ENCODE data around the gene NTM. TPM values are rescaled to one million over a fixed set of nuclear protein-coding genes. Genes with fewer than 3 reads are reported as not detected.

The NTM gene
- total RNA-seq, 1 donor = 52.2 TPM

DNA sequence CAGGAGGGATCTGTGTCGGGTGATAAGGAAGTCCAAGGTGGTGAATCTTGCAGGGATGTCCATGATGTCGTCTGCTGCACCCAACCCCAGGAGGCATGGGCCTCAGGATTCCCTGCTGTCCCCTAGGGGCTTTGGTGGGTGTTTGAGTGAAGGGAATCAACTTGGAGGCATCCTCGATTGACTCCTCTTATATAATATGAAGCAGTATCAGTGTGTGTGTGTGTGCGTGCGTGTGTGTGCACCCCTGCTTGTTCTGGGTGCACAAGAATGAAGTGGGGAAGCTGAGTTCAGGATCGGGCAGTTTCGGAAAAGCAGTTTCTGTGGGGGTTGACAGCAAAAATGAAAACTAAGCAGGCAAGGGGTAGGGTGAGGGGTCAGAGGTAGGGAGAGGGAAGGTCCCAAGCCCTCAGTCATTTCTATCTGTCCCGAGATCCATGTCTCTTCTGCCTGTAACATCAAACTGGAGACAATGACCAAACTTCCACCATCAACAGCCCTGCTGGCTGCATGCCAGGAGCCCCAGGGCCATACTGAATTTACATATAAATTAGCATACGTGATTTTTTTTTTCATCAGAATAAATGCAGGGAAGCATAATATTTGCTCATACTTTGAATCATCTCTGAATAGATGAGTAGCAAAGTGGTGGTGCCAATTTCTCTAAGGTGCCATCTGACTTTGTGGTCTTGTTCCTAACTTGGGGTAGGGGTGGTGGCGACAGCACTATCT, 2.0 kb downstream of the NTM start:
- H3K4me3 ChIP-seq (ENCODE audit: low read depth, low read length) = no peak overlapping the region
- DNase-seq (ENCODE audit: low read depth) = no peak
- TF ChIP-seq, protein P1, sequence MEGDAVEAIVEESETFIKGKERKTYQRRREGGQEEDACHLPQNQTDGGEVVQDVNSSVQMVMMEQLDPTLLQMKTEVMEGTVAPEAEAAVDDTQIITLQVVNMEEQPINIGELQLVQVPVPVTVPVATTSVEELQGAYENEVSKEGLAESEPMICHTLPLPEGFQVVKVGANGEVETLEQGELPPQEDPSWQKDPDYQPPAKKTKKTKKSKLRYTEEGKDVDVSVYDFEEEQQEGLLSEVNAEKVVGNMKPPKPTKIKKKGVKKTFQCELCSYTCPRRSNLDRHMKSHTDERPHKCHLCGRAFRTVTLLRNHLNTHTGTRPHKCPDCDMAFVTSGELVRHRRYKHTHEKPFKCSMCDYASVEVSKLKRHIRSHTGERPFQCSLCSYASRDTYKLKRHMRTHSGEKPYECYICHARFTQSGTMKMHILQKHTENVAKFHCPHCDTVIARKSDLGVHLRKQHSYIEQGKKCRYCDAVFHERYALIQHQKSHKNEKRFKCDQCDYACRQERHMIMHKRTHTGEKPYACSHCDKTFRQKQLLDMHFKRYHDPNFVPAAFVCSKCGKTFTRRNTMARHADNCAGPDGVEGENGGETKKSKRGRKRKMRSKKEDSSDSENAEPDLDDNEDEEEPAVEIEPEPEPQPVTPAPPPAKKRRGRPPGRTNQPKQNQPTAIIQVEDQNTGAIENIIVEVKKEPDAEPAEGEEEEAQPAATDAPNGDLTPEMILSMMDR (IDR thresholded peaks at IDR 0.05; ENCODE audit: insufficient read depth, low read length) = no peak

DNA sequence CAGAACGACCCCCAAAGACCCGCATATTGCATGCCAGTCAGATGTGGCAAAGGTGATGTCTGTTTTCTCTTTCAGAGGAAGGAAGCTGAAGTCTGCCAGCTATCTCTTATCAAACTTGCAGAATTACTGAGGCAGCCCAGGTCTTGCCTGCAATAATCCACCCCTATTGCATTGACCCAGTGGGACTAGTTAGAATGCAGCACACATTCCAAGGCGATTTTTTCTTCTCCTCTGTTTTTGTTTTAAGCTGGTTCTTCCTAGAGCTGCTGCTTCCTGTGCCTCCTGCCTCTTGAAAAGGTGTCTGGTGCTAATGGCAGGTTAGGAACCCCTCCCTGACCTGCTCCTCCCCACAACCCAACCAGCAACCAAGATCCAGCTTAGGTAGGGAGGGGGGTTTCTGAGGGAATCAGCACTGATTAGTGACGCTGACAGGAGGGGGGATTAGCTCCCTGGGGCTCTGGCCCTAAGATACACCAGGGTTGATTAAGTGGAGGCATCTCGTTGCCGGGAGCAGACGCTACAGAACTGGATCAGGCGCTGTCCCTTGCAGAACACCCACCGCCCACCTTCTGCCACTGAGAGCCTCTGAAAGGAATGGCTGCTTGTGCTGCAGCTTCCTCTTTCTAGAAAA, 2.8 kb downstream of the NTM start:
- no peak for DNase-seq (ENCODE audit: low read depth)
- no peak overlapping the region for H3K4me3 ChIP-seq (ENCODE audit: low read depth, low read length)
- TF ChIP-seq, protein P1 (IDR thresholded peaks at IDR 0.05; ENCODE audit: insufficient read depth, low read length) = no peak

DNA sequence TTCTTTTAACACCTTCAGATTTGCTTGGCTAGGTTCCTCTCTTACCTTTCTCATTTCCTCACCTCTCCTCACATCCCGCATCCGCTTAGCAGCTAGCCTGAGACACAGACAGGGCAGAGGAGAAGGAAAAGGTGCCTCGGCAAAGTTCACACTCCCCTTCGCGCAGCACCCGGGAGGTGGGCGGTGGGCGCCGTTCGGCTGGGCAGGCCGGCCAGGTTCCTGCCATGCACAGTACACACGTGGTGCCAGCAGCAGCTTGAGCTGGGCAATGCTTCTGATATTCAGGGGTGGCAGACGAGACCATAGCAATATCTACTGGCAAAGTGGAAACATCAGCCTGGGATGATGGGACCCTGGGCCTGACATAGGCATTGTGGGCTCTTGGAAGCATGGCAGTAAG, 3.3 kb downstream of the NTM start:
- DNase-seq (ENCODE audit: low read depth) = no peak

DNA sequence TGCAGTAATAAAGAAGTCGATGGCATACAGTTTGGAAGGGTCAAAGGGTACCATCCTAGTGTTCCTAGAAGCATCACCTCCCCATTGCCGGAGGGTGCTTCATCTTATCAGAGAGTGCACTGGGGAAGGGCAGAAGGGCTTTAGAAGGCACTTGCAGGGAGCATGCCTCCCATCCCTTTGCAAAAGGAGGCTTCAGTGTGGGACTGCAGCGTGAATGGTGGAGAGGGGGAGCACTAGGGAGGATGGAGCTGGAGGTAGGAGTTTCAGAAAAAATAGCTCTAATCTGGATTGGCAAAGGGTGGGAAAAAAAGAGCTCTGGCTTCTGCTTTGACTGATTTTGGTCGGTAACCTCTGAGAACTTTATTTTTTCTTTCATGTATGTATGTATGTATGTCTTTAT, 5.0 kb downstream of the NTM start:
- no peak for DNase-seq (ENCODE audit: low read depth)
- TF ChIP-seq, protein P1 (IDR thresholded peaks at IDR 0.05; ENCODE audit: insufficient read depth, low read length) = no peak
- H3K4me3 ChIP-seq (ENCODE audit: low read depth, low read length) = no peak overlapping the region

More for the DNA sequence above, 3.3 kb downstream of the NTM start:
- TF ChIP-seq, protein P1 (IDR thresholded peaks at IDR 0.05; ENCODE audit: insufficient read depth, low read length) = no peak
- H3K4me3 ChIP-seq (ENCODE audit: low read depth, low read length) = no peak overlapping the region

DNA sequence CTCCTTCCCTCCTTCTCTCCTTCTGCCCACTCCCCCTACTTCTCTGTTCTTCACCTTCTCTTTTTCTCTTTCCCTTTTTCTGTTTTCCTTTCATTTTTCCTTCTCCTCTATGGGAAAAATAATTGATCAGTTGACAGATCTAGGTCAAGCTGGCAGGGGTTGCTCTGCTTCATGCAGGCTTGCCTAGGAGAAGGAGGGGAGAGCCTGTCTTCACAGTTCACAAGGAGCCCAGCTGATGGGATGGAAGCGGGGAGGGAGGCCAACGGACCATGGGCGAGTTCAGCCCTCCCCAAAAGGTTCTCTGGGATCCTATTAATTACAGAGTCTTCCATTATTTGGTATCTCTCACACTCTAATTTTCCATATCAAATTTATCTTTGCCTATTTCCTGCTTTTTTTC, 5.5 kb downstream of the NTM start:
- H3K4me3 ChIP-seq (ENCODE audit: low read depth, low read length) = no peak overlapping the region
- no peak for DNase-seq (ENCODE audit: low read depth)
- TF ChIP-seq, protein P1 (IDR thresholded peaks at IDR 0.05; ENCODE audit: insufficient read depth, low read length) = no peak

DNA sequence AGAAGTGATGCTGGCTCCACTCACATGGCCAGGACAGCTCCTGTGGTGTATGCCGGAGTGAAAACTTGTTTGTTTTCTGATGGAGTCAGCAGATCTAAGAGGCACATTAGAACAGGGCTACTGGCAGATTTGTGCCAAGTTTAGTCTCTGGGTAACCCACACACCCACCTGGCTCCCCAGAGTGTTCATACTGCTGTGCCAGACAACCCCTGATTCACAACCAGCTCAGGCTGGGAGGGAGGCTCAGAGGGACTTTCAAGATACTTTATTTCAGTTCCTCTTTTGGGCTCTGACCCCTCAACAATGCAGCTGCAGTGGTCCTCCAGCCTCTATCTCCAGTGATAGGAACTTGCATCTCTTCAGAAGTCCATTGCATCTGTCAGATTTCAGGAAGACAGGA, 8.5 kb downstream of the NTM start:
- TF ChIP-seq, protein P1 (IDR thresholded peaks at IDR 0.05; ENCODE audit: insufficient read depth, low read length) = no peak
- no peak overlapping the region for H3K4me3 ChIP-seq (ENCODE audit: low read depth, low read length)
- DNase-seq (ENCODE audit: low read depth) = no peak

Data from fibroblast of the aortic adventitia (primary cell).